Spleen (tissue), 11 donors: ENCODE measurements around the gene TRIP6. TPM values are rescaled to one million over a fixed set of nuclear protein-coding genes. Genes with fewer than 3 reads are reported as not detected.
A peak's percentile ranks its signal among the peaks of the same experiment; 100 is the strongest.

Experiments
- DNase-seq: peaks from one replicate; pipeline ENCODE4 v3.0.0-alpha.2; 2020
- H3K27ac ChIP-seq, 8 donors: fragments of 200-600 bp; sonication (generic) in 7 of 8; 1 replicate in 4 of 8; 2 replicates in 4 of 8; pipeline versions ENCODE4 v1.5.0 to v1.8.0; 2016 to 2021; ENCODE audit warnings: inconsistent platforms in 4 of 8, mild to moderate bottlenecking in 4 of 8, moderate library complexity in 1 of 8
- H3K27me3 ChIP-seq, 7 donors: fragments of 200-600 bp; sonication (generic) in 6 of 7; replicated peaks in 1 of 7; 1 replicate in 4 of 7; 2 replicates in 3 of 7; pipeline versions ENCODE4 v1.5.0 to v1.8.0; 2016 to 2021; ENCODE audit warnings: inconsistent platforms in 3 of 7, mild to moderate bottlenecking in 1 of 7
- H3K36me3 ChIP-seq, 6 donors: fragments of 200-600 bp; sonication (generic) in 5 of 6; 1 replicate in 4 of 6; 2 replicates in 2 of 6; pipeline versions ENCODE4 v1.5.0 to v1.8.0; 2016 to 2021; ENCODE audit warnings: inconsistent platforms in 2 of 6
- H3K4me1 ChIP-seq, 6 donors: fragments of 200-600 bp; sonication (generic) in 5 of 6; 1 replicate in 3 of 6; 2 replicates in 3 of 6; pipeline versions ENCODE4 v1.5.0 to v1.8.0; 2016 to 2021; ENCODE audit warnings: inconsistent platforms in 3 of 6
- H3K4me3 ChIP-seq, 8 donors: fragments of 200-600 bp; sonication (generic) in 7 of 8; 1 replicate in 4 of 8; 2 replicates in 4 of 8; pipeline versions ENCODE4 v1.5.0 to v1.8.0; 2016 to 2021; ENCODE audit warnings: inconsistent platforms in 4 of 8, mild to moderate bottlenecking in 4 of 8, moderate library complexity in 2 of 8
- H3K9me3 ChIP-seq, 8 donors: fragments of 200-600 bp; sonication (generic) in 7 of 8; 1 replicate in 4 of 8; 2 replicates in 4 of 8; pipeline versions ENCODE4 v1.5.0 to v1.8.0; 2016 to 2021; ENCODE audit warnings: inconsistent platforms in 4 of 8
- POLR2A ChIP-seq, 3 donors: fragments of 450-650 bp; IDR thresholded peaks; one replicate each; pipeline ENCODE4 v1.5.1; 2017; ENCODE audit warnings: antibody characterized with exemption in 3 of 3, mild to moderate bottlenecking in 1 of 3
- POLR2AphosphoS5 ChIP-seq, 3 donors: sonication (generic); formaldehyde crosslinking; IDR thresholded peaks; one replicate each; pipeline ENCODE4 v1.5.1; 2017; ENCODE audit warnings: antibody characterized with exemption in 3 of 3
- WGBS, 5 donors: extraction: QIAGEN DNeasy Blood & Tissue Kit in 3 of 5; methylation state at CpG; one replicate each; pipeline versions ENCODE4 v1.1.5 to v1.1.7; 2013 to 2018; 5-methylcytosine and 5-hydroxymethylcytosine counted together
- intact Hi-C: fragments of 100-400 bp; cut with DNase I; formaldehyde crosslinking; loops from one replicate; pipeline ENCODE4 v1.15.0; 2023; ENCODE audit warnings: low total_unique reads
- polyA plus RNA-seq, 3 donors: library from polyadenylated mRNA; stranded (reverse); fragments of 200-250 nt; gene quantifications; one replicate each; pipeline ENCODE4 v1.2.1, GENCODE V29; 2013
- total RNA-seq, 7 donors: library from RNA; depleted of rRNA in 3 of 7; stranded (reverse); fragments of >200 nt in 3 of 7; fragmentation: NEBNext Ultra II Directional in 4 of 7; extraction: Animal tissue kit (Norgen Biotek cat#: 25700) in 4 of 7; gene quantifications; one replicate each; pipeline versions ENCODE4 v1.1.0 to v1.2.1, GENCODE V29; 2016 to 2021
- TF ChIP-seq, protein P1 (sequence below), 11 experiments: fragments of 200-600 bp in 7 of 11; fragments of 450-650 bp in 4 of 11; sonication (generic) in 4 of 11; IDR thresholded peaks in 8 of 11; conservative IDR thresholded peaks in 3 of 11; 1 replicate in 7 of 11; 2 replicates in 4 of 11; pipeline versions ENCODE4 v1.4.0 to v1.8.0; 2016 to 2021; ENCODE audit warnings: antibody characterized with exemption in 11 of 11, inconsistent platforms in 4 of 11, mild to moderate bottlenecking in 1 of 11
- donor health status: healthy with polysubstance abuse.
- donor health status: DM: no; HTN: no; CAD: no; lungs with moderate emphysema.
- donor health status: DM: no; HTN: no; CAD: no.
- donor health status: Bipolar disorder and iron deficiency.
- donor health status: healthy.
- donor health status: DM: no; HTN: no; CAD: no.
- donor health status: DM: yes; HTN: yes; CAD: no.

Gene TRIP6
- total and polyA plus RNA-seq, 10 donors, result 12.4 to 30.2 (median 21.6) TPM

GRCh38 chr7:100864263-100864845, 2.8 kb upstream of the TRIP6 start:
- no peak overlapping the region for H3K4me3 ChIP-seq
- 79 to 94% (median 84%) methylated on average over 12 of the region's 12 CpGs for WGBS, 5 donors

DNA sequence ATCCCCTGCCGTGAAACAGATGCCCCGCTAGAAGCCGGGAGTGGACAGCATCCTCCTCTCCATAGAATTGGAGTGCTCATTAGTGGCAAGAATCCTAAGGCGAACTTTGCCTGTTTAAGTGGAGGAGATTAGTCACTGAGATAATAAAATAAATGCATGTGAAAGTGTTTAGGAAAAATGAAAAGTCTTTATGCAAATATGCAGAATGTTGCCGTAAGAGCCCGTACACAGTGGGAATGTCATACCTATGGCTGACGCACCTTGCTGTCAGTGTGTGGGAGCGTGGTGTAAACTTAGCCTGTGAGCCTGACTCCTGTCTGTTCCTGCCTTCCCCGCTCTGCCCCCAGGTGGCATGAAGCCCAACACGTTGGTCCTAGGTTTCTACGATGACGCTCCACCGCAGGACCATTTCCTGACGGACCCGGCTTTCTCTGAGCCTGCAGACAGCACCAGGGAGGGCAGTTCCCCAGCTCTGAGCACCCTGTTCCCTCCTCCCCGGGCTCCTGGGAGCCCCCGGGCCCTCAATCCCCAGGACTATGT, 1.7 kb upstream of the TRIP6 start:
- peaks cover 0 to 10% (median 0%) of the 10 kb centered on the region in 7 donors for H3K27me3 ChIP-seq
- peak; percentile 69 for DNase-seq
- 56 to 75% (median 62%) methylated on average over 13 to 17 of the region's 17 CpGs for WGBS, 5 donors
- H3K9me3 ChIP-seq, result no peaks in the 10 kb centered on the region
- intact Hi-C loops, result no loop called here
- TF ChIP-seq, protein P1, sequence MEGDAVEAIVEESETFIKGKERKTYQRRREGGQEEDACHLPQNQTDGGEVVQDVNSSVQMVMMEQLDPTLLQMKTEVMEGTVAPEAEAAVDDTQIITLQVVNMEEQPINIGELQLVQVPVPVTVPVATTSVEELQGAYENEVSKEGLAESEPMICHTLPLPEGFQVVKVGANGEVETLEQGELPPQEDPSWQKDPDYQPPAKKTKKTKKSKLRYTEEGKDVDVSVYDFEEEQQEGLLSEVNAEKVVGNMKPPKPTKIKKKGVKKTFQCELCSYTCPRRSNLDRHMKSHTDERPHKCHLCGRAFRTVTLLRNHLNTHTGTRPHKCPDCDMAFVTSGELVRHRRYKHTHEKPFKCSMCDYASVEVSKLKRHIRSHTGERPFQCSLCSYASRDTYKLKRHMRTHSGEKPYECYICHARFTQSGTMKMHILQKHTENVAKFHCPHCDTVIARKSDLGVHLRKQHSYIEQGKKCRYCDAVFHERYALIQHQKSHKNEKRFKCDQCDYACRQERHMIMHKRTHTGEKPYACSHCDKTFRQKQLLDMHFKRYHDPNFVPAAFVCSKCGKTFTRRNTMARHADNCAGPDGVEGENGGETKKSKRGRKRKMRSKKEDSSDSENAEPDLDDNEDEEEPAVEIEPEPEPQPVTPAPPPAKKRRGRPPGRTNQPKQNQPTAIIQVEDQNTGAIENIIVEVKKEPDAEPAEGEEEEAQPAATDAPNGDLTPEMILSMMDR (IDR thresholded peaks at IDR 0.05 in 8 of 11, conservative IDR thresholded peaks at IDR 0.05 in 3 of 11), result no peak
- TF ChIP-seq POLR2AphosphoS5 (IDR thresholded peaks at IDR 0.05) (no peak), POLR2A (IDR thresholded peaks at IDR 0.05) (no peak)
- H3K4me3 ChIP-seq, result peak overlapping the region in 4 of 8 donors; percentile 41 to 76 (median 53)
- H3K27ac ChIP-seq, result peak overlapping the region in 6 of 8 donors; percentile 51 to 92 (median 87)
- H3K4me1 ChIP-seq, result peaks cover 25 to 69% (median 53%) of the 10 kb centered on the region in 6 donors
- H3K36me3 ChIP-seq, result peaks cover 0 to 63% (median 31%) of the 10 kb centered on the region in 6 donors

More at GRCh38 chr7:100864263-100864845, 2.8 kb upstream of the TRIP6 start:
- H3K9me3 ChIP-seq, result no peaks in the 10 kb centered on the region
- no peak for TF ChIP-seq POLR2A (IDR thresholded peaks at IDR 0.05)
- TF ChIP-seq, protein P1 (IDR thresholded peaks at IDR 0.05 in 8 of 11, conservative IDR thresholded peaks at IDR 0.05 in 3 of 11), result no peak
- TF ChIP-seq POLR2AphosphoS5 (IDR thresholded peaks at IDR 0.05), result no peak
- H3K4me1 ChIP-seq, result peaks cover 25 to 69% (median 53%) of the 10 kb centered on the region in 6 donors
- intact Hi-C loops, result no loop called here
- H3K27ac ChIP-seq, result no peak overlapping the region
- DNase-seq, result no peak
- peaks cover 0 to 10% (median 0%) of the 10 kb centered on the region in 7 donors for H3K27me3 ChIP-seq
- H3K36me3 ChIP-seq, result peaks cover 0 to 70% (median 41%) of the 10 kb centered on the region in 6 donors

DNA sequence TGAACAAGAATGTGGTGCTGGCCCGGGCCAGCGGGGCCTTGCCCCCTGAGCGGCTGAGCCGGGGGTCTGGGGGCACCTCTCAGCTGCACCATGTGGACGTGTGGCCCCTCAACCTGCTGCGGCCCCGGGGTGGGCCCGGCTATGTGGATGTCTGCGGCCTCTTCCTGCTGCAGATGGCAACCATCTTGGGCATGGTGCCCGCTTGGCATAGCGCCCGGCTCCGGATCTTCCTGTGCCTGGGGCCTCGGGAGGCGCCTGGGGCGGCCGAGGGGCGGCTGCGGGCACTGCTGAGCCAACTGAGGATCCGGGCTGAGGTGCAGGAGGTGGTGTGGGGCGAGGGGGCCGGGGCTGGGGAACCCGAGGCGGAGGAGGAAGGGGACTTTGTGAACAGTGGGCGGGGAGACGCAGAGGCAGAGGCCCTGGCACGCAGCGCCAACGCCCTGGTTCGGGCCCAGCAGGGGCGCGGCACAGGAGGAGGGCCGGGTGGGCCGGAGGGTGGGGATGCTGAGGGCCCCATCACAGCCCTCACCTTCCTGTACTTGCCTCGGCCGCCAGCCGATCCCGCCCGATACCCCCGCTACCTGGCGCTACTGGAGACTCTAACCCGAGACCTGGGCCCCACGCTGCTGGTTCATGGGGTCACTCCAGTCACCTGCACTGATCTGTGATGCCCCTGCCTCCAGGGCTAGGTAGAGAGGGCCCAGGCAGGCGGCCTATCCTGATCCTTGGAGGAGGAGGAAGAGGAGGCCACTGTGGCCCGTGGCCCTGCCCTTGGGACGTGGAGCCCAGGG, 1.1 kb upstream of the TRIP6 start:
- peaks cover 25 to 69% (median 53%) of the 10 kb centered on the region in 6 donors for H3K4me1 ChIP-seq
- 30 to 63% (median 38%) methylated on average over 30 to 46 of the region's 46 CpGs for WGBS, 5 donors
- H3K4me3 ChIP-seq, result peak overlapping the region in 6 of 8 donors; percentile 9 to 76 (median 46)
- H3K27me3 ChIP-seq, result peaks cover 0 to 10% (median 0%) of the 10 kb centered on the region in 7 donors
- H3K9me3 ChIP-seq, result no peaks in the 10 kb centered on the region
- DNase-seq, result peak; percentile 90
- TF ChIP-seq, protein P1 (IDR thresholded peaks at IDR 0.05 in 8 of 11, conservative IDR thresholded peaks at IDR 0.05 in 3 of 11), result no peak
- TF ChIP-seq POLR2A (IDR thresholded peaks at IDR 0.05), result no peak
- TF ChIP-seq POLR2AphosphoS5 (IDR thresholded peaks at IDR 0.05), result peak; percentile 48 to 78 (median 62)
- peak overlapping the region in 7 of 8 donors; percentile 7 to 92 (median 86) for H3K27ac ChIP-seq
- H3K36me3 ChIP-seq, result peaks cover 0 to 63% (median 24%) of the 10 kb centered on the region in 6 donors
- intact Hi-C loops, result no loop called here
